Osteocyte (in vitro differentiated cells): ENCODE data around the gene GPC6. TPM values are rescaled to one million over a fixed set of nuclear protein-coding genes. Genes with fewer than 3 reads are reported as not detected.

Experiments
- DNase-seq: peaks from one replicate; pipeline ENCODE4 v3.0.0; 2021; ENCODE audit warnings: mixed read lengths; ENCODE audit not compliant: unreplicated experiment; ENCODE audit errors: extremely low spot score
- H3K27ac Mint-ChIP-seq: one replicate; pipeline ENCODE4 v1.8.0; 2021; ENCODE audit warnings: mild to moderate bottlenecking, mixed read lengths; ENCODE audit not compliant: unreplicated experiment
- H3K27me3 Mint-ChIP-seq: one replicate; pipeline ENCODE4 v1.8.0; 2021; ENCODE audit warnings: mixed read lengths; ENCODE audit not compliant: unreplicated experiment
- H3K36me3 Mint-ChIP-seq: one replicate; pipeline ENCODE4 v1.8.0; 2021; ENCODE audit warnings: mixed read lengths; ENCODE audit not compliant: unreplicated experiment
- H3K4me1 Mint-ChIP-seq: one replicate; pipeline ENCODE4 v1.8.0; 2021; ENCODE audit warnings: mixed read lengths; ENCODE audit not compliant: unreplicated experiment
- H3K4me3 Mint-ChIP-seq: one replicate; pipeline ENCODE4 v1.8.0; 2021; ENCODE audit warnings: mild to moderate bottlenecking, moderate library complexity, mixed read lengths; ENCODE audit not compliant: unreplicated experiment
- H3K9me3 Mint-ChIP-seq: one replicate; pipeline ENCODE4 v1.8.0; 2021; ENCODE audit warnings: mixed read lengths; ENCODE audit not compliant: unreplicated experiment
- CTCF ChIP-seq: fragments of 200-600 bp; sonication (generic); IDR thresholded peaks from 2 replicates; pipeline ENCODE4 v1.5.0; 2021; ENCODE audit warnings: antibody characterized with exemption, mild to moderate bottlenecking, moderate library complexity
- total RNA-seq: library from RNA; stranded (reverse); gene quantifications from 2 replicates; pipeline ENCODE4 v1.2.1, GENCODE V29; 2021

GPC6 gene
- total RNA-seq, 1 donor from 2014 or later, result 125 TPM

GRCh38 chr13:94269557-94269956 is 1043.0 kb downstream of the GPC6 start:
- no peak for TF ChIP-seq CTCF
- no peak overlapping the region for H3K4me3 Mint-ChIP-seq
- no peak overlapping the region for H3K27ac Mint-ChIP-seq
- no peaks in the 10 kb centered on the region for H3K27me3 Mint-ChIP-seq
- H3K4me1 Mint-ChIP-seq, result peaks cover 33% of the 10 kb centered on the region
- H3K9me3 Mint-ChIP-seq, result peaks cover 8% of the 10 kb centered on the region
- H3K36me3 Mint-ChIP-seq, result peaks cover 15% of the 10 kb centered on the region
- no peak for DNase-seq

GRCh38 chr13:94270556-94270955 is 1043.9 kb downstream of the GPC6 start:
- no peak for TF ChIP-seq CTCF
- DNase-seq, result no peak
- Mint-ChIP-seq H3K36me3 (peaks cover 15% of the 10 kb centered on the region), H3K4me3 (no peak overlapping the region), H3K4me1 (peaks cover 33% of the 10 kb centered on the region), H3K27me3 (no peaks in the 10 kb centered on the region), H3K27ac (no peak overlapping the region), H3K9me3 (peaks cover 11% of the 10 kb centered on the region)

GRCh38 chr13:94272038-94272437 is 1045.4 kb downstream of the GPC6 start:
- H3K27ac Mint-ChIP-seq, result no peak overlapping the region
- TF ChIP-seq CTCF, result no peak
- peaks cover 33% of the 10 kb centered on the region for H3K4me1 Mint-ChIP-seq
- H3K36me3 Mint-ChIP-seq, result peaks cover 14% of the 10 kb centered on the region
- no peaks in the 10 kb centered on the region for H3K27me3 Mint-ChIP-seq
- no peak for DNase-seq
- no peak overlapping the region for H3K4me3 Mint-ChIP-seq
- peaks cover 17% of the 10 kb centered on the region for H3K9me3 Mint-ChIP-seq

GRCh38 chr13:94280349-94280748 is 1053.7 kb downstream of the GPC6 start:
- Mint-ChIP-seq H3K27me3 (no peaks in the 10 kb centered on the region), H3K4me3 (no peak overlapping the region)

GRCh38 chr13:94280845-94281244 is 1054.2 kb downstream of the GPC6 start:
- peaks cover 25% of the 10 kb centered on the region for H3K4me1 Mint-ChIP-seq
- DNase-seq, result no peak
- H3K36me3 Mint-ChIP-seq, result peaks cover 17% of the 10 kb centered on the region
- H3K9me3 Mint-ChIP-seq, result peaks cover 31% of the 10 kb centered on the region
- no peak for TF ChIP-seq CTCF
- H3K27ac Mint-ChIP-seq, result peak overlapping the region; percentile 63
- no peak overlapping the region for H3K4me3 Mint-ChIP-seq
- H3K27me3 Mint-ChIP-seq, result no peaks in the 10 kb centered on the region

More at GRCh38 chr13:94280349-94280748, 1053.7 kb downstream of the GPC6 start:
- H3K36me3 Mint-ChIP-seq, result peaks cover 13% of the 10 kb centered on the region
- peak; percentile 24 for TF ChIP-seq CTCF
- peaks cover 25% of the 10 kb centered on the region for H3K4me1 Mint-ChIP-seq
- peaks cover 31% of the 10 kb centered on the region for H3K9me3 Mint-ChIP-seq
- peak overlapping the region; percentile 63 for H3K27ac Mint-ChIP-seq
- no peak for DNase-seq
